ENCODE results near the gene RNF208. TPM values are rescaled to one million over a fixed set of nuclear protein-coding genes. Genes with fewer than 3 reads are reported as not detected.

RNF208 gene
- total RNA-seq, 2 experiments from 2014 or later, result 2.1 to 2.7 TPM

- H3K4me1 Mint-ChIP-seq, result peaks cover 23% of the 10 kb centered on the region
- no peaks in the 10 kb centered on the region for H3K27me3 Mint-ChIP-seq
- H3K27ac Mint-ChIP-seq, result no peak overlapping the region
- no peak overlapping the region for H3K4me3 Mint-ChIP-seq
- ChIA-PET CTCF (interaction anchor here (1.0 to 1.6 kb wide), 4 partner anchors 12 to 158 kb away, joined by 3 to 6 read pairs (median 4); no protein-coding TSS in a partner anchor), POLR2A (no interaction called here)
- H3K36me3 Mint-ChIP-seq (ENCODE audit: low read depth), result peaks cover 2% of the 10 kb centered on the region
- H3K9me3 Mint-ChIP-seq, result no peaks in the 10 kb centered on the region
- no peak for DNase-seq
Observed at GRCh38 chr9:137192448-137192780, 29.6 kb downstream of the RNF208 start.

GRCh38 chr9:137191691-137192447 lies 30.2 kb downstream of the RNF208 start:
- Mint-ChIP-seq H3K4me1 (peaks cover 26% of the 10 kb centered on the region), H3K36me3 (ENCODE audit: low read depth) (peaks cover 2% of the 10 kb centered on the region), H3K27me3 (no peaks in the 10 kb centered on the region), H3K4me3 (no peak overlapping the region), H3K27ac (no peak overlapping the region), H3K9me3 (no peaks in the 10 kb centered on the region)
- ChIA-PET CTCF (interaction anchor here (0.7 to 1.5 kb wide), 4 partner anchors 23 to 157 kb away, joined by 3 to 5 read pairs (median 3); no protein-coding TSS in a partner anchor), POLR2A (no interaction called here)
- no peak for DNase-seq

GRCh38 chr9:137191245-137191644 lies 30.8 kb downstream of the RNF208 start:
- H3K27me3 Mint-ChIP-seq, result no peaks in the 10 kb centered on the region
- POLR2A ChIA-PET, result no interaction called here
- H3K27ac Mint-ChIP-seq, result no peak overlapping the region
- CTCF ChIA-PET, result interaction anchor here (0.7 to 1.1 kb wide), 3 partner anchors 38 to 95 kb away, joined by 3 to 4 read pairs (median 3); no protein-coding TSS in a partner anchor
- H3K36me3 Mint-ChIP-seq (ENCODE audit: low read depth), result peaks cover 2% of the 10 kb centered on the region
- H3K4me1 Mint-ChIP-seq, result peaks cover 32% of the 10 kb centered on the region
- no peak overlapping the region for H3K4me3 Mint-ChIP-seq
- H3K9me3 Mint-ChIP-seq, result no peaks in the 10 kb centered on the region
- no peak for DNase-seq

- CTCF ChIA-PET, result interaction anchor here (0.8 to 2.2 kb wide), 5 partner anchors 8 to 94 kb away, joined by 3 to 11 read pairs (median 4); no protein-coding TSS in a partner anchor
- DNase-seq, result no peak
- Mint-ChIP-seq H3K9me3 (no peaks in the 10 kb centered on the region), H3K4me3 (peak overlapping the region; percentile 96), H3K27me3 (no peaks in the 10 kb centered on the region), H3K27ac (peak overlapping the region; percentile 19), H3K36me3 (ENCODE audit: low read depth) (peaks cover 3% of the 10 kb centered on the region), H3K4me1 (peaks cover 34% of the 10 kb centered on the region)
- POLR2A ChIA-PET, result no interaction called here
Observed at GRCh38 chr9:137190315-137190856, 31.7 kb downstream of the RNF208 start.

- Mint-ChIP-seq H3K4me1 (peaks cover 34% of the 10 kb centered on the region), H3K9me3 (no peaks in the 10 kb centered on the region), H3K27ac (peak overlapping the region; percentile 94), H3K36me3 (ENCODE audit: low read depth) (peaks cover 3% of the 10 kb centered on the region), H3K4me3 (peak overlapping the region; percentile 96), H3K27me3 (no peaks in the 10 kb centered on the region)
- ChIA-PET POLR2A (interaction anchor here (1.1 to 1.6 kb wide), 2 partner anchors 11 to 15 kb away, joined by 4 to 5 read pairs; partner anchors contain the start of gene TPRN), CTCF (interaction anchor here (1.0 to 2.6 kb wide), 8 partner anchors 9 to 143 kb away, joined by 3 to 11 read pairs (median 6); partner anchors contain the start of genes NDOR1, TMEM203, TMEM210 and TPRN)
- no peak for DNase-seq
Observed at GRCh38 chr9:137189297-137190295, 32.4 kb downstream of the RNF208 start.

GRCh38 chr9:137188490-137189296 lies 33.3 kb downstream of the RNF208 start, which contains the start of the genes ANAPC2 and SSNA1:
ANAPC2 (minus strand) TSS chr9:137188560; CDS start chr9:137188532, 28 bp downstream.
SSNA1 (plus strand) TSS chr9:137188676; CDS start chr9:137188727, 51 bp downstream.
- CTCF ChIA-PET, result interaction anchor here (1.2 to 2.6 kb wide), 9 partner anchors 10 to 142 kb away, joined by 3 to 11 read pairs (median 6); partner anchors contain the start of genes NDOR1, TMEM203, TMEM210 and TPRN
- POLR2A ChIA-PET, result interaction anchor here (1.1 to 1.6 kb wide), 2 partner anchors 12 to 16 kb away, joined by 4 to 5 read pairs; partner anchors contain the start of gene TPRN

GRCh38 chr9:137188086-137188489 lies 34.0 kb downstream of the RNF208 start:
- Mint-ChIP-seq H3K36me3 (ENCODE audit: low read depth) (peaks cover 7% of the 10 kb centered on the region), H3K27me3 (no peaks in the 10 kb centered on the region), H3K4me1 (peaks cover 34% of the 10 kb centered on the region), H3K9me3 (no peaks in the 10 kb centered on the region), H3K4me3 (peak overlapping the region; percentile 88), H3K27ac (peak overlapping the region; percentile 95)
- ChIA-PET POLR2A (interaction anchor here (1.1 to 1.6 kb wide), 2 partner anchors 13 to 17 kb away, joined by 4 to 5 read pairs; partner anchors contain the start of gene TPRN), CTCF (interaction anchor here (1.2 to 2.6 kb wide), 5 partner anchors 11 to 31 kb away, joined by 3 to 10 read pairs (median 4); partner anchors contain the start of genes NDOR1, TMEM203, TMEM210 and TPRN)
- no peak for DNase-seq

More at GRCh38 chr9:137188490-137189296, 33.3 kb downstream of the RNF208 start, which contains the start of the genes ANAPC2 and SSNA1:
- Mint-ChIP-seq H3K36me3 (ENCODE audit: low read depth) (peaks cover 3% of the 10 kb centered on the region), H3K27ac (peak within 1 kb of the TSS; percentile 95), H3K4me1 (peaks cover 34% of the 10 kb centered on the region), H3K9me3 (no peaks in the 10 kb centered on the region), H3K27me3 (no peaks in the 10 kb centered on the region), H3K4me3 (peak within 1 kb of the TSS; percentile 96)
- DNase-seq, result peak; percentile 92

GRCh38 chr9:137187386-137187785 lies 34.7 kb downstream of the RNF208 start:
- Mint-ChIP-seq H3K4me1 (peaks cover 34% of the 10 kb centered on the region), H3K4me3 (peak overlapping the region; percentile 88), H3K27me3 (no peaks in the 10 kb centered on the region), H3K27ac (peak overlapping the region; percentile 95), H3K9me3 (no peaks in the 10 kb centered on the region), H3K36me3 (ENCODE audit: low read depth) (peaks cover 7% of the 10 kb centered on the region)
- POLR2A ChIA-PET, result no interaction called here
- CTCF ChIA-PET, result interaction anchor here (1.1 to 2.6 kb wide), 5 partner anchors 10 to 37 kb away, joined by 3 to 10 read pairs (median 3); partner anchors contain the start of genes CYSRT1, TMEM210 and TPRN
- no peak for DNase-seq

- peaks cover 34% of the 10 kb centered on the region for H3K4me1 Mint-ChIP-seq
- POLR2A ChIA-PET, result no interaction called here
Observed at GRCh38 chr9:137186385-137186784, 35.7 kb downstream of the RNF208 start.

GRCh38 chr9:137185921-137186320 lies 36.1 kb downstream of the RNF208 start:
- Mint-ChIP-seq H3K27me3 (no peaks in the 10 kb centered on the region), H3K27ac (no peak overlapping the region), H3K9me3 (no peaks in the 10 kb centered on the region), H3K36me3 (ENCODE audit: low read depth) (peaks cover 11% of the 10 kb centered on the region), H3K4me3 (peak overlapping the region; percentile 25), H3K4me1 (peaks cover 31% of the 10 kb centered on the region)
- ChIA-PET POLR2A (no interaction called here), CTCF (interaction anchor here (0.9 kb wide), 1 partner anchor 28 kb away, joined by 3 read pairs; no protein-coding TSS in a partner anchor)
- DNase-seq, result no peak

More at GRCh38 chr9:137186385-137186784, 35.7 kb downstream of the RNF208 start:
- CTCF ChIA-PET, result interaction anchor here (0.9 to 1.1 kb wide), 2 partner anchors 29 to 38 kb away, joined by 3 read pairs; partner anchors contain the start of gene CYSRT1
- H3K27ac Mint-ChIP-seq, result peak overlapping the region; percentile 72
- H3K36me3 Mint-ChIP-seq (ENCODE audit: low read depth), result peaks cover 11% of the 10 kb centered on the region
- peak overlapping the region; percentile 88 for H3K4me3 Mint-ChIP-seq
- H3K9me3 Mint-ChIP-seq, result no peaks in the 10 kb centered on the region
- H3K27me3 Mint-ChIP-seq, result no peaks in the 10 kb centered on the region
- DNase-seq, result no peak

Data from activated CD4-positive, alpha-beta T cell treated with anti-CD3 and anti-CD28 coated beads, Interleukin-2, amount 10 ng/mL, durations not matched to agents 7 days and 5 days (primary cell).